HPDE6-E6E7 (cell line): Measurements from ENCODE around the gene AGBL5.
"Not testable (repeated sequence)": the region's sequence is repeated elsewhere in the genome, so short reads cannot be mapped to it uniquely, and the experiment has no call there.

Experiments used
- DNase-seq: peaks from one replicate; pipeline ENCODE4 v3.0.0; 2011; ENCODE audit warnings: missing footprints; ENCODE audit errors: extremely low spot score

AGBL5 gene

DNA sequence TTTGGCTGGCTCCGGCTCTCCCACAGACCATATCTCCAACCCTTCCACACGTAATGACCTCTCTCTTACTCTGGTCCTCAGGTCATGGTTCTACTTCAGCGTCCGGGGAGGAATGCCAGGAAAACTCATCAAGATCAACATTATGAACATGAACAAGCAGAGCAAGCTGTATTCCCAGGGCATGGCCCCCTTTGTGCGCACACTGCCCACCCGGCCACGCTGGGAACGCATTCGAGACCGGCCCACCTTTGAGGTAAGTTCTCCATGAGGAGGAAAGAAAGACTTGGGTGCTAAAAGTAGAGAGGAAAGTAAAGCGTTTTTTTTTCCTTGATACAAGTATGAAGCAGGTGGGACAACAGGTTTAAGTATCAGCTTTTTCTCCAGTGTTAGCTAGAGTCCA lies 1.9 kb downstream of the AGBL5 start:
- no peak for DNase-seq

DNA sequence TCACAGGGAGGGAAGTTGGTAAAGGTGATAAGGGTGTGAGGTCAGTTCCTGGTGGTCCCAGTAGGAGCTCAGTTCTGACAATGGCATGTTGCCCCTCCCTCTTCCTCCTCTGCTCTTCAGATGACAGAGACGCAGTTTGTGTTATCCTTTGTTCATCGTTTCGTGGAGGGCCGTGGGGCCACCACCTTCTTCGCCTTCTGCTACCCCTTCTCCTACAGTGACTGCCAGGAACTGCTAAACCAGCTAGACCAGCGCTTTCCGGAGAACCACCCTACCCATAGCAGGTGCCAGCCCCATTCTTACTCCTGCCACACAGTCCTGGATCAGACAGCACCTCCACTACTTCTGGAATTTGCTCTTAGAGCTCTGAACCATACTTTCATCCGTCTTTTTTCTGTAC lies 2.3 kb downstream of the AGBL5 start:
- no peak for DNase-seq

GRCh38 chr2:27054721-27055120 lies 3.3 kb downstream of the AGBL5 start:
- DNase-seq, result no peak

DNA sequence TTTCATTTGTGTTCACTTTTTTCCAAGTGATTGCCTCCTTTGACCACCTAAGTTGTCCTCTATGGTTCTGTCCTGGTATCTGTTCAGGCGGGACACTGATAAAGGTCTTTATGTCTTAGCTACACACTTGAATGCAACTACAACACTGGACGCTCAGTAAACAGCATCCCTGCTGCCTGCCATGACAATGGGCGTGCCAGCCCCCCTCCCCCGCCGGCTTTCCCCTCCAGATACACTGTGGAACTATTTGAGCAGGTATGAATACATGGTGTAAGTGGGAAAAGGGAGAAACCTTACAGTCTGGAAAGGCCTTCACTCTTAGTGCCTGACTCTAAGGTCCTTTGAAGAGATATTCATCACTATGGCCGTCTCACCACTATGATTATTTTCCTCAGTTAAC lies 5.7 kb downstream of the AGBL5 start:
- no peak for DNase-seq

- DNase-seq, result no peak
These were observed 6.7 kb downstream of the AGBL5 start for GRCh38 chr2:27058210-27058609.

GRCh38 chr2:27059141-27059820 lies 7.8 kb downstream of the AGBL5 start:
- no peak for DNase-seq

- DNase-seq, result no peak
These were observed 8.9 kb downstream of the AGBL5 start for GRCh38 chr2:27060323-27060722.

DNA sequence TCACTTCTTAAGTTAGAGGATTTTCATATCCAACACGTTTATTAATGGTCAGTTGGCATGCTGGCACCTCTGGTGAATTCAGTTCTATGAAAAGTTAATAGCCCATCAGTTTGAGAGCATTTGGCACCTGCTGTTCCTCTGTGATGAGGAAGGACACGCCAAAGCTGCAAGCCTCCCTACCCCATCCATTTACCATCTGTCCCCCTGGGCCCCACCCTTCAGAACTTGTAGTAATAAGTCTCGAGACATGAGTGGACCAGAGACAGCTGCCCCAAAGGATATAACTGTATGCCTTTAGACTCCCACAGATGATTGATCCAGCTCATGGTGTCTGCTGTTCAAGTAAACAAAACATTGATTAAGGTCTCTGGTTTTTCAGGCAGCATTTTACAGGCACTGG lies 13.7 kb downstream of the AGBL5 start:
- no peak for DNase-seq

DNA sequence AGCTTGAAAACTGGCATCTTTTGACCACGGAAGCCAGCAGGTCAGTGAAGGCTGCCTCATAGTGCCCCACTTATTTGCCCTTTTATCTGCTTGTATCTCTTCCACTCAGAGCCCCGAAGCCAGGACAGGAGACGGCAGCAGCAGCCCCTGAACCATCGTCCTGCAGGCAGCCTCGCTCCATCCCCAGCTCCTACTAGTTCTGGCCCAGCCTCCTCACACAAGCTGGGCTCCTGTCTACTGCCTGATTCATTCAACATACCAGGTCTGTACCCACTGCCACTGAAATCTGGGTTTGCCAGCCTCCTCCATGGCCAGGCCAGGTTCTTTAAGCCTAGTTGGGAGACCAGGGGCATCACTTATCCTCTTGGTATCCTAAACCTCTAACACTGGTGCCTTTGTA lies 15.9 kb downstream of the AGBL5 start:
- DNase-seq, result no peak

- no peak for DNase-seq
These were observed 18.0 kb downstream of the AGBL5 start for GRCh38 chr2:27069436-27069835.

GRCh38 chr2:27069961-27070618 lies 18.6 kb downstream of the AGBL5 start:
- no peak for DNase-seq

DNA sequence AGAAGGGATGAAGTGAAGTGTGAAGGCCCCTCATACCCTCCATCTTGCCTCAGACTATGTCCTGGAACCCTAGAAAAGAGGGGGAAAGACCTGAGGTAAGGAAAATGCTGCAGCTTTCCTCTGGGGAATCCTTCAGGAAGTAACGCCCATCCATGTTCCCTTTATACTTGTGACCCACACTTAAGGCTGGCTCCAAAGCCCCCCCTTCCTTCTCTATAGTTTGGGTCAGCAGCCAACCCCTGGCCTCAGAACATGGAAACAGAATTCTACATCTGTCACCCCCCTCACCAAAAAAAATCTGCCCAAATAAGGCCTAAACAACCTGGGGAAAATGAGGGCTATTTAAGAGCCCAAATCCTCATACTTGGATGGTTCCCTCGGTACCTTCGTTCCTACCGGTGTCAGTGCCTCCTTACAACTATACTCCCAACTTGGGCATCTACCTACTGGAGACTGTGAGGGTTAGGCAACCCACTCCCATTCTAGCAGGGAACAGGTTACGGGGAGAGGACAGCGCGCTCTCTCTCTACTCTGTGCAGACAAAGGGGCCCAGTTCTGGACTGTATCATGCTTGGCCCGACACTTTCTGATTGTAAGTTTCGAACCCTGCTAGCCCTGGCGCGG lies 19.3 kb downstream of the AGBL5 start:
- no peak for DNase-seq

GRCh38 chr2:27071277-27071989 lies 20.0 kb downstream of the AGBL5 start, which contains the start of gene OST4:
OST4 (minus strand) TSS chr2:27071654.
- peak; percentile 93 for DNase-seq

- DNase-seq, result no peak
These were observed 20.7 kb downstream of the AGBL5 start for GRCh38 chr2:27071990-27072830.

- DNase-seq, result no peak
These were observed 21.5 kb downstream of the AGBL5 start for GRCh38 chr2:27072920-27073319.

DNA sequence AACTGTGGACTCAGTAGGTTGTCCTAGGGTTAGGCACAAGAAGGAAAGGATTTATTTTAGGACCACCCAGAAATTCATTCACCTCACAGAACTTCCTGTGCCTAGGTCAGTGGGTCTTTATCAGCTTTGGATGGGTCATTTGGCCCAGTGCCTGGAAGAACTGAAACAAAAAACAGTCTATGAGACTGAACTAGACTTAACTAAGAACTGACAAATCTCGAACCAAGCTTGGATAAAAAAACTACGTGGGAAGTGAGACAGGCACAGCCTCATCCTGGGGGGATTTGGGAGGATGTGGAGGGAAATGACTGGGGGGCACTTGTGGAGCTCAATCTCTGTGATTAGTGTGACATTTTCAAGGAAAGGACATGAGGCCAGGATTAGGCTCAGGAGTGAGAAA lies 22.3 kb downstream of the AGBL5 start:
- DNase-seq, result no peak

DNA sequence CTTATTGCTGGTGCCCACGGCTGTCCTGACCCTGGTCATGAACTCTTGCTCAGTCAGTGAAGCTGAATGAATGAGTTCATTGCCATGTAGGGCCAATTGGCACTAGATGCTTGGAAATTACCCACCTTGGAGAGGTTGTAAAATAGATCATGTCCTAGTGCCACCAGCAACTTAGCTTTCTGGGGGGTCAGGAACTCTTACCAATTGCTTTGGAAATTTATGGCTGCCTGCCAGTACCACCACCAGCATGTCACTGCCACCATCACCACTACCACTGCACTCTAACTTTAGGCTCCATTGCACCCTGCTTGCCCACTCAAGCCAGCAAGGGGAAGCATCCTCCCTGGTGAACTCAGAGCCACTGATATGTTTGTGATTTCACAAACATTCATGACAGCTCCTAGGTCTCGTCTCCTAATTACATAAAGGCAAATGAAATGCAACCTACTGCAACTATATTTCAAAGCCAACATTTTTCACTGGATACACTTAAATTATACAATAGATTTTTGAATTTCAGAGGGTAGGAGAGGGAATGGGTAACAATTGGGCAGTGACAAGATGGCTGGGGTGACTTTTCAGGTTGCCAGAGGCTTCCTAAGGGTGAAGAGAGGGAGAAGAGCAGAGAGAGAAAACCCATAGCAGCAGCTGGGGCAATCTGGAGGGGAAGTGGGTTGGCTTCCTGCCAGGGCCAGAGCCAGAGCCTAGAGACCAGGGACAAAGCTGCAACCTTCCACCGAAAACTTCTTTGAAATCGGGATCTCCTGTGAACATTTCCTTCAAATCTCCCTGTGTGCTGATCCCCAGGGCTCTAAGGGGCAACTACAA lies 23.5 kb downstream of the AGBL5 start:
- no peak for DNase-seq

- DNase-seq, result not testable (repeated sequence)
These were observed 24.1 kb downstream of the AGBL5 start for GRCh38 chr2:27075566-27075871.

- no peak for DNase-seq
These were observed 24.9 kb downstream of the AGBL5 start for GRCh38 chr2:27076323-27076722.

- no peak for DNase-seq
These were observed 25.8 kb downstream of the AGBL5 start for GRCh38 chr2:27077231-27077630.
